Nephron (organoid): ENCODE data around the gene ITGB1BP1.

Experiments used
- H3K27ac Mint-ChIP-seq, 3 experiments: 2 replicates each; pipeline ENCODE4 v1.8.0; 2020; ENCODE audit warnings: mixed read lengths in 3 of 3, mild to moderate bottlenecking in 2 of 3, moderate library complexity in 1 of 3
- H3K27me3 Mint-ChIP-seq: 2 replicates; pipeline ENCODE4 v1.8.0; 2021; ENCODE audit warnings: low read depth, mild to moderate bottlenecking, moderate library complexity, mixed read lengths
- H3K36me3 Mint-ChIP-seq: 2 replicates; pipeline ENCODE4 v1.8.0; 2020; ENCODE audit warnings: low read depth, mixed read lengths
- H3K4me1 Mint-ChIP-seq: 2 replicates; pipeline ENCODE4 v1.8.0; 2020; ENCODE audit warnings: mixed read lengths
- H3K4me3 Mint-ChIP-seq, 3 experiments: 2 replicates each; pipeline ENCODE4 v1.8.0; 2020; ENCODE audit warnings: mild to moderate bottlenecking in 3 of 3, mixed read lengths in 3 of 3, moderate library complexity in 2 of 3
- H3K9me3 Mint-ChIP-seq: 2 replicates; pipeline ENCODE4 v1.8.0; 2020; ENCODE audit warnings: mixed read lengths
- CTCF ChIP-seq, 3 experiments: fragments of 200-600 bp; sonication (generic); IDR thresholded peaks; one replicate each; pipeline ENCODE4 v1.5.0; 2021; ENCODE audit warnings: antibody characterized with exemption in 3 of 3; ENCODE audit not compliant: unreplicated experiment in 3 of 3

The ITGB1BP1 gene

GRCh38 chr2:9465170-9465569 is 41.8 kb upstream of the ITGB1BP1 start:
- H3K4me3 Mint-ChIP-seq: no peak overlapping the region
- no peaks in the 10 kb centered on the region for H3K27me3 Mint-ChIP-seq
- H3K36me3 Mint-ChIP-seq: peaks cover 43% of the 10 kb centered on the region
- no peaks in the 10 kb centered on the region for H3K9me3 Mint-ChIP-seq
- H3K27ac Mint-ChIP-seq: no peak overlapping the region
- TF ChIP-seq CTCF (IDR thresholded peaks at IDR 0.05; ENCODE audit: unreplicated experiment in 3 of 3): no peak
- peaks cover 6% of the 10 kb centered on the region for H3K4me1 Mint-ChIP-seq

- Mint-ChIP-seq H3K27me3 (no peaks in the 10 kb centered on the region), H3K4me1 (peaks cover 6% of the 10 kb centered on the region), H3K36me3 (peaks cover 49% of the 10 kb centered on the region), H3K9me3 (no peaks in the 10 kb centered on the region), H3K4me3 (no peak overlapping the region), H3K27ac (no peak overlapping the region)
- no peak for TF ChIP-seq CTCF (IDR thresholded peaks at IDR 0.05; ENCODE audit: unreplicated experiment in 3 of 3)
These were observed 40.3 kb upstream of the ITGB1BP1 start for GRCh38 chr2:9463698-9464034.

GRCh38 chr2:9462886-9463697 is 39.8 kb upstream of the ITGB1BP1 start:
- Mint-ChIP-seq H3K36me3 (peaks cover 49% of the 10 kb centered on the region), H3K27me3 (no peaks in the 10 kb centered on the region), H3K9me3 (no peaks in the 10 kb centered on the region), H3K27ac (no peak overlapping the region), H3K4me3 (no peak overlapping the region), H3K4me1 (peaks cover 6% of the 10 kb centered on the region)
- no peak for TF ChIP-seq CTCF (IDR thresholded peaks at IDR 0.05; ENCODE audit: unreplicated experiment in 3 of 3)

GRCh38 chr2:9462313-9462712 is 39.0 kb upstream of the ITGB1BP1 start:
- H3K36me3 Mint-ChIP-seq: peaks cover 52% of the 10 kb centered on the region
- no peak overlapping the region for H3K4me3 Mint-ChIP-seq
- no peak for TF ChIP-seq CTCF (IDR thresholded peaks at IDR 0.05; ENCODE audit: unreplicated experiment in 3 of 3)
- no peaks in the 10 kb centered on the region for H3K9me3 Mint-ChIP-seq
- no peak overlapping the region for H3K27ac Mint-ChIP-seq
- no peaks in the 10 kb centered on the region for H3K27me3 Mint-ChIP-seq
- H3K4me1 Mint-ChIP-seq: peaks cover 6% of the 10 kb centered on the region

GRCh38 chr2:9461079-9461478 is 37.8 kb upstream of the ITGB1BP1 start:
- no peak overlapping the region for H3K4me3 Mint-ChIP-seq
- H3K9me3 Mint-ChIP-seq: no peaks in the 10 kb centered on the region
- peaks cover 53% of the 10 kb centered on the region for H3K36me3 Mint-ChIP-seq
- H3K27me3 Mint-ChIP-seq: no peaks in the 10 kb centered on the region
- H3K27ac Mint-ChIP-seq: no peak overlapping the region
- TF ChIP-seq CTCF (IDR thresholded peaks at IDR 0.05; ENCODE audit: unreplicated experiment in 3 of 3): no peak
- H3K4me1 Mint-ChIP-seq: no peaks in the 10 kb centered on the region

GRCh38 chr2:9460441-9461017 is 37.2 kb upstream of the ITGB1BP1 start:
- no peaks in the 10 kb centered on the region for H3K9me3 Mint-ChIP-seq
- H3K27me3 Mint-ChIP-seq: no peaks in the 10 kb centered on the region
- no peak overlapping the region for H3K4me3 Mint-ChIP-seq
- no peak for TF ChIP-seq CTCF (IDR thresholded peaks at IDR 0.05; ENCODE audit: unreplicated experiment in 3 of 3)
- H3K4me1 Mint-ChIP-seq: no peaks in the 10 kb centered on the region
- H3K27ac Mint-ChIP-seq: no peak overlapping the region
- peaks cover 50% of the 10 kb centered on the region for H3K36me3 Mint-ChIP-seq
